Neuronal stem cell (in vitro differentiated cells): Measurements from ENCODE around the gene LGMN.

Experiments
- DNase-seq: peaks from one replicate; pipeline ENCODE4 v3.0.0-alpha.2; 2013; ENCODE audit warnings: low spot score
- H2AFZ ChIP-seq: one replicate; pipeline ENCODE4 v1.6.1; 2013; ENCODE audit warnings: mild to moderate bottlenecking, low read length, inconsistent platforms
- H2AK5ac ChIP-seq: 2 replicates; pipeline ENCODE4 v1.6.1; 2013; ENCODE audit warnings: low read depth, mild to moderate bottlenecking, inconsistent platforms, low read length, moderate library complexity, mixed read lengths
- H2BK120ac ChIP-seq: 2 replicates; pipeline ENCODE4 v1.6.1; 2013; ENCODE audit warnings: low read depth, mild to moderate bottlenecking, inconsistent platforms, low read length, moderate library complexity, mixed read lengths
- H2BK12ac ChIP-seq: one replicate; pipeline ENCODE4 v1.6.1; 2013; ENCODE audit warnings: low read length, inconsistent platforms
- H2BK15ac ChIP-seq: 2 replicates; pipeline ENCODE4 v1.6.1; 2013; ENCODE audit warnings: mild to moderate bottlenecking, low read length, inconsistent platforms, mixed read lengths
- H2BK5ac ChIP-seq: one replicate; pipeline ENCODE4 v1.6.1; 2013; ENCODE audit warnings: inconsistent platforms, mild to moderate bottlenecking, low read length, moderate library complexity
- H3K14ac ChIP-seq: one replicate; pipeline ENCODE4 v1.6.1; 2013; ENCODE audit warnings: low read length, inconsistent platforms
- H3K18ac ChIP-seq: 2 replicates; pipeline ENCODE4 v1.6.1; 2013; ENCODE audit warnings: low read length, inconsistent platforms
- H3K23ac ChIP-seq: 2 replicates; pipeline ENCODE4 v1.6.1; 2013; ENCODE audit warnings: low read depth, mild to moderate bottlenecking, mixed read lengths, low read length, inconsistent platforms; ENCODE audit not compliant: poor library complexity
- H3K27ac ChIP-seq: replicated peaks from 3 replicates; pipeline ENCODE4 v1.5.1; 2013; ENCODE audit warnings: low read length, inconsistent platforms
- H3K27me3 ChIP-seq, 3 experiments: 2 replicates each; pipeline ENCODE4 v1.6.1; 2013; ENCODE audit warnings: low read length in 3 of 3, mild to moderate bottlenecking in 2 of 3, inconsistent platforms in 1 of 3, low read depth in 1 of 3, mixed read lengths in 1 of 3, moderate library complexity in 1 of 3; ENCODE audit not compliant: control insufficient read depth in 3 of 3, insufficient read depth in 3 of 3
- H3K36me3 ChIP-seq, 2 donors: replicated peaks in 1 of 2; 2 replicates each; pipeline ENCODE4 v1.6.1; 2013; ENCODE audit warnings: low read length in 2 of 2; ENCODE audit not compliant: control insufficient read depth in 2 of 2, insufficient read depth in 2 of 2
- H3K4ac ChIP-seq: 2 replicates; pipeline ENCODE4 v1.6.1; 2013; ENCODE audit warnings: inconsistent platforms, mild to moderate bottlenecking, low read length, moderate library complexity
- H3K4me1 ChIP-seq, 2 donors: 1 replicate in 1 of 2; 2 replicates in 1 of 2; pipeline ENCODE4 v1.6.1; 2013; ENCODE audit warnings: low read length in 2 of 2, low read depth in 1 of 2; ENCODE audit not compliant: control insufficient read depth in 2 of 2, insufficient read depth in 1 of 2
- H3K4me2 ChIP-seq: one replicate; pipeline ENCODE4 v1.6.1; 2013; ENCODE audit warnings: mild to moderate bottlenecking, low read length, inconsistent platforms; ENCODE audit not compliant: insufficient read depth, poor library complexity, severe bottlenecking
- H3K4me3 ChIP-seq, 2 donors: 2 replicates each; pipeline ENCODE4 v1.5.1; 2013; ENCODE audit warnings: low read length in 2 of 2, mild to moderate bottlenecking in 2 of 2, inconsistent platforms in 1 of 2, moderate library complexity in 1 of 2
- H3K79me1 ChIP-seq: one replicate; pipeline ENCODE4 v1.6.1; 2013; ENCODE audit warnings: low read depth, mild to moderate bottlenecking, inconsistent platforms, low read length, moderate library complexity
- H3K9ac ChIP-seq: one replicate; pipeline ENCODE4 v1.6.1; 2013; ENCODE audit warnings: mild to moderate bottlenecking, low read depth, low read length, inconsistent platforms; ENCODE audit not compliant: poor library complexity
- H3K9me3 ChIP-seq, 2 donors: replicated peaks in 1 of 2; 2 replicates each; pipeline versions ENCODE3 to v1.6.1; 2013; ENCODE audit warnings: low read length in 2 of 2, mild to moderate bottlenecking in 2 of 2, inconsistent platforms in 1 of 2, low read depth in 1 of 2, mixed read lengths in 1 of 2, moderate library complexity in 1 of 2; ENCODE audit not compliant: control insufficient read depth in 2 of 2, insufficient read depth in 1 of 2
- H4K8ac ChIP-seq: one replicate; pipeline ENCODE4 v1.6.1; 2013; ENCODE audit warnings: low read depth, mild to moderate bottlenecking, inconsistent platforms, low read length, moderate library complexity
- H4K91ac ChIP-seq: one replicate; pipeline ENCODE4 v1.6.1; 2013; ENCODE audit warnings: low read length, low read depth, mild to moderate bottlenecking, inconsistent platforms; ENCODE audit not compliant: poor library complexity
- WGBS, 2 donors: extraction: QIAGEN DNeasy Blood & Tissue Kit; methylation state at CpG; one replicate each; pipeline ENCODE4 v1.1.7; 2013; ENCODE audit warnings: missing lambda C conversion rate in 2 of 2, mixed read lengths in 1 of 2; ENCODE audit not compliant: insufficient read length in 2 of 2, insufficient replicate concordance in 1 of 2; ENCODE audit errors: extremely low coverage in 2 of 2; 5-methylcytosine and 5-hydroxymethylcytosine counted together

Gene LGMN

GRCh38 chr14:92737619-92738188 lies 10.7 kb downstream of the LGMN start:
- no peak overlapping the region for H3K4me2 ChIP-seq
- H3K27me3 ChIP-seq = no peaks in the 10 kb centered on the region
- H2AFZ ChIP-seq = no peak overlapping the region
- H3K27ac ChIP-seq = no peak overlapping the region
- no CpG with 5 or more reads among the region's 4 CpGs for WGBS, 2 donors
- H2AK5ac ChIP-seq = no peak overlapping the region
- H3K4ac ChIP-seq = no peak overlapping the region
- no peak overlapping the region for H2BK5ac ChIP-seq
- no peak overlapping the region for H2BK15ac ChIP-seq
- no peak overlapping the region for H4K8ac ChIP-seq
- H3K4me1 ChIP-seq = no peaks in the 10 kb centered on the region
- H3K14ac ChIP-seq = no peak overlapping the region
- no peak overlapping the region for H4K91ac ChIP-seq
- H3K9me3 ChIP-seq = peaks cover 0 to 1% of the 10 kb centered on the region in 2 donors
- H3K79me1 ChIP-seq = peaks cover 4% of the 10 kb centered on the region
- no peak overlapping the region for H3K9ac ChIP-seq
- H3K18ac ChIP-seq = no peak overlapping the region
- no peak for DNase-seq
- no peak overlapping the region for H2BK12ac ChIP-seq
- H3K4me3 ChIP-seq = no peak overlapping the region
- H3K23ac ChIP-seq = no peak overlapping the region
- H3K36me3 ChIP-seq = peaks cover 0 to 22% of the 10 kb centered on the region in 2 donors
- no peak overlapping the region for H2BK120ac ChIP-seq

GRCh38 chr14:92737206-92737605 lies 11.2 kb downstream of the LGMN start:
- DNase-seq = no peak

GRCh38 chr14:92735344-92735743 lies 13.1 kb downstream of the LGMN start:
- no peak overlapping the region for H3K4me3 ChIP-seq
- H3K9ac ChIP-seq = no peak overlapping the region
- no peaks in the 10 kb centered on the region for H3K4me1 ChIP-seq

More at GRCh38 chr14:92737206-92737605, 11.2 kb downstream of the LGMN start:
- no peak overlapping the region for H3K27ac ChIP-seq
- H3K4me3 ChIP-seq = no peak overlapping the region
- H3K14ac ChIP-seq = no peak overlapping the region
- H3K4ac ChIP-seq = no peak overlapping the region
- no peak overlapping the region for H4K8ac ChIP-seq
- no peak overlapping the region for H2AK5ac ChIP-seq
- H3K79me1 ChIP-seq = peaks cover 5% of the 10 kb centered on the region
- WGBS, 2 donors = no CpG with 5 or more reads among the region's 4 CpGs
- peaks cover 2 to 22% of the 10 kb centered on the region in 2 donors for H3K36me3 ChIP-seq
- H2BK120ac ChIP-seq = no peak overlapping the region
- H2BK5ac ChIP-seq = no peak overlapping the region
- H2BK15ac ChIP-seq = no peak overlapping the region
- H3K4me1 ChIP-seq = no peaks in the 10 kb centered on the region
- H4K91ac ChIP-seq = no peak overlapping the region
- no peak overlapping the region for H3K9ac ChIP-seq
- no peak overlapping the region for H2AFZ ChIP-seq
- no peak overlapping the region for H3K18ac ChIP-seq
- H3K9me3 ChIP-seq = peaks cover 1 to 5% of the 10 kb centered on the region in 2 donors
- H3K27me3 ChIP-seq = no peaks in the 10 kb centered on the region
- no peak overlapping the region for H3K4me2 ChIP-seq
- no peak overlapping the region for H2BK12ac ChIP-seq
- H3K23ac ChIP-seq = no peak overlapping the region

GRCh38 chr14:92734618-92735017 lies 13.8 kb downstream of the LGMN start:
- Histone ChIP-seq H2BK15ac (no peak overlapping the region), H2BK12ac (no peak overlapping the region), H2AK5ac (no peak overlapping the region), H3K4me2 (no peak overlapping the region), H3K4ac (no peak overlapping the region), H4K91ac (no peak overlapping the region), H3K36me3 (peaks cover 8 to 25% of the 10 kb centered on the region in 2 donors), H2BK120ac (no peak overlapping the region), H3K79me1 (peaks cover 3% of the 10 kb centered on the region), H4K8ac (peak overlapping the region; percentile 66), H3K14ac (no peak overlapping the region), H3K27me3 (no peaks in the 10 kb centered on the region), H3K9ac (no peak overlapping the region), H3K4me1 (no peaks in the 10 kb centered on the region), H3K23ac (no peak overlapping the region), H3K4me3 (no peak overlapping the region), H3K27ac (no peak overlapping the region), H3K9me3 (peaks cover 1 to 15% of the 10 kb centered on the region in 2 donors), H3K18ac (no peak overlapping the region), H2BK5ac (no peak overlapping the region), H2AFZ (no peak overlapping the region)
- no CpG with 5 or more reads among the region's 7 CpGs for WGBS, 2 donors
- no peak for DNase-seq

More at GRCh38 chr14:92735344-92735743, 13.1 kb downstream of the LGMN start:
- no peak overlapping the region for H3K23ac ChIP-seq
- H3K27ac ChIP-seq = no peak overlapping the region
- no peak overlapping the region for H2BK5ac ChIP-seq
- no peak overlapping the region for H2BK15ac ChIP-seq
- no peak for DNase-seq
- H3K4me2 ChIP-seq = no peak overlapping the region
- H2AFZ ChIP-seq = no peak overlapping the region
- H2BK12ac ChIP-seq = no peak overlapping the region
- peaks cover 5% of the 10 kb centered on the region for H3K79me1 ChIP-seq
- H3K18ac ChIP-seq = no peak overlapping the region
- H3K4ac ChIP-seq = no peak overlapping the region
- no peaks in the 10 kb centered on the region for H3K27me3 ChIP-seq
- H4K8ac ChIP-seq = no peak overlapping the region
- H4K91ac ChIP-seq = no peak overlapping the region
- H3K9me3 ChIP-seq = peaks cover 1 to 15% of the 10 kb centered on the region in 2 donors
- H3K36me3 ChIP-seq = peaks cover 8 to 27% of the 10 kb centered on the region in 2 donors
- no peak overlapping the region for H2BK120ac ChIP-seq
- WGBS, 2 donors = no CpG with 5 or more reads among the region's 6 CpGs
- H3K14ac ChIP-seq = no peak overlapping the region
- no peak overlapping the region for H2AK5ac ChIP-seq
